Measurements from ENCODE around the gene ORC4. TPM values are rescaled to one million over a fixed set of nuclear protein-coding genes. Genes with fewer than 3 reads are reported as not detected.

The ORC4 gene
- polyA plus RNA-seq, 1 donor from 2014 or later, result 261 TPM

- Histone ChIP-seq H3F3A (ENCODE audit: insufficient read depth, low read length, poor library complexity, severe bottlenecking) (no peaks in the 10 kb centered on the region), H2AFZ (ENCODE audit: low read depth, low read length) (no peak overlapping the region), H3K9me2 (ENCODE audit: insufficient read depth, low read length) (no peaks in the 10 kb centered on the region), H3K4me3 (ENCODE audit: low read length) (no peak overlapping the region), H3K4me2 (ENCODE audit: low read length) (no peak overlapping the region), H3K9ac (ENCODE audit: low read length) (no peak overlapping the region), H3K79me2 (replicated peaks; ENCODE audit: insufficient read depth, low read length) (peaks cover 32% of the 10 kb centered on the region), H4K20me1 (ENCODE audit: insufficient read depth) (no peaks in the 10 kb centered on the region), H3K36me3 (ENCODE audit: insufficient read depth, low read length) (no peaks in the 10 kb centered on the region), H3K27me3 (ENCODE audit: insufficient read depth, low read depth, low read length) (no peaks in the 10 kb centered on the region), H3K27ac (ENCODE audit: low read length) (no peak overlapping the region), H3K9me3 (ENCODE audit: low read length) (no peaks in the 10 kb centered on the region)
- no peak for TF ChIP-seq SMC3 (conservative IDR thresholded peaks at IDR 0.05; ENCODE audit: poor library complexity)
- TF ChIP-seq EP300 (conservative IDR thresholded peaks at IDR 0.05; ENCODE audit: poor library complexity, severe bottlenecking), result no peak
- TF ChIP-seq RAD21 (conservative IDR thresholded peaks at IDR 0.05), result no peak
- TF ChIP-seq EZH2 (IDR thresholded peaks at IDR 0.05; ENCODE audit: borderline replicate concordance, insufficient read depth, low read length, poor library complexity, severe bottlenecking), result no peak
- no peak for TF ChIP-seq REST (IDR thresholded peaks at IDR 0.05; ENCODE audit: borderline replicate concordance)
- TF ChIP-seq MXI1 (conservative IDR thresholded peaks at IDR 0.05; ENCODE audit: poor library complexity, severe bottlenecking), result no peak
- TF ChIP-seq TAF1 (IDR thresholded peaks at IDR 0.05; ENCODE audit: low read depth), result no peak
- no peak for TF ChIP-seq CTCF (IDR thresholded peaks at IDR 0.05; ENCODE audit: poor library complexity, severe bottlenecking)
- no peak for TF ChIP-seq POLR2AphosphoS5 (IDR thresholded peaks at IDR 0.05)
These were observed 19.2 kb upstream of the ORC4 start for GRCh38 chr2:148039783-148040182.

- no peak overlapping the region for H2AFZ ChIP-seq (ENCODE audit: low read depth, low read length)
- H3K9me3 ChIP-seq (ENCODE audit: low read length), result no peaks in the 10 kb centered on the region
- no peak for TF ChIP-seq EZH2 (IDR thresholded peaks at IDR 0.05; ENCODE audit: borderline replicate concordance, insufficient read depth, low read length, poor library complexity, severe bottlenecking)
- no peak for TF ChIP-seq EP300 (conservative IDR thresholded peaks at IDR 0.05; ENCODE audit: poor library complexity, severe bottlenecking)
- TF ChIP-seq TAF1 (IDR thresholded peaks at IDR 0.05; ENCODE audit: low read depth), result no peak
- no peak for TF ChIP-seq REST (IDR thresholded peaks at IDR 0.05; ENCODE audit: borderline replicate concordance)
- TF ChIP-seq SMC3 (conservative IDR thresholded peaks at IDR 0.05; ENCODE audit: poor library complexity), result no peak
- TF ChIP-seq POLR2AphosphoS5 (IDR thresholded peaks at IDR 0.05), result no peak
- TF ChIP-seq MXI1 (conservative IDR thresholded peaks at IDR 0.05; ENCODE audit: poor library complexity, severe bottlenecking), result no peak
- no peak for TF ChIP-seq RAD21 (conservative IDR thresholded peaks at IDR 0.05)
- no peak for TF ChIP-seq CTCF (IDR thresholded peaks at IDR 0.05; ENCODE audit: poor library complexity, severe bottlenecking)
- no peaks in the 10 kb centered on the region for H3F3A ChIP-seq (ENCODE audit: insufficient read depth, low read length, poor library complexity, severe bottlenecking)
- H4K20me1 ChIP-seq (ENCODE audit: insufficient read depth), result no peaks in the 10 kb centered on the region
- H3K27me3 ChIP-seq (ENCODE audit: insufficient read depth, low read depth, low read length), result no peaks in the 10 kb centered on the region
- H3K4me2 ChIP-seq (ENCODE audit: low read length), result no peak overlapping the region
- no peak overlapping the region for H3K9ac ChIP-seq (ENCODE audit: low read length)
- peaks cover 46% of the 10 kb centered on the region for H3K79me2 ChIP-seq (replicated peaks; ENCODE audit: insufficient read depth, low read length)
- no peaks in the 10 kb centered on the region for H3K9me2 ChIP-seq (ENCODE audit: insufficient read depth, low read length)
- no peaks in the 10 kb centered on the region for H3K36me3 ChIP-seq (ENCODE audit: insufficient read depth, low read length)
- no peak overlapping the region for H3K27ac ChIP-seq (ENCODE audit: low read length)
- H3K4me3 ChIP-seq (ENCODE audit: low read length), result no peak overlapping the region
These were observed 11.7 kb upstream of the ORC4 start for GRCh38 chr2:148032215-148032614.
